ENCODE data around the gene KRTAP4-1. TPM values are rescaled to one million over a fixed set of nuclear protein-coding genes. Genes with fewer than 3 reads are reported as not detected.

The KRTAP4-1 gene
- total and polyA plus RNA-seq, 2 donors (not counting 1 experiment from before 2014, with no cell fraction given): not detected

DNA sequence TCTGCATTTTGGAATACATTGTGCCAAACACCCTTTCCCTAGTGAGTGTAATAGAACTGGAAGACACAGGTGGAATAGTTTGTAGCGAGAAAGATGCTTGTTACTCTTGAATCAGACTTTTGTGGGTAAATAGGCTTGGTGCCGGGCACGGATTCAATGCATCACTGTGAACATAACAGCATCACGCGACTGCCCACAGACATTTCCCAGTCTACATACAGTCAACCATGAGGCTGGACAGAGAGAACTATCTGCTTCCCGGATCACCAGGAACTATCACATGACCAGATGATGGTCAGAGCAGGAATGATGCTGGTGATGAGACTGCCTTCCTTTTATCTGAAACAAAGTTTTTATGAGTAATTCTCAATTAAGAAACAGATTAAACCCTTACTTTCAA lies 41.3 kb upstream of the KRTAP4-1 start:
- TF ChIP-seq EZH2 (IDR thresholded peaks at IDR 0.05; ENCODE audit: borderline replicate concordance, insufficient read depth, low read depth, low read length, poor library complexity, severe bottlenecking): no peak
- TF ChIP-seq, protein P1, sequence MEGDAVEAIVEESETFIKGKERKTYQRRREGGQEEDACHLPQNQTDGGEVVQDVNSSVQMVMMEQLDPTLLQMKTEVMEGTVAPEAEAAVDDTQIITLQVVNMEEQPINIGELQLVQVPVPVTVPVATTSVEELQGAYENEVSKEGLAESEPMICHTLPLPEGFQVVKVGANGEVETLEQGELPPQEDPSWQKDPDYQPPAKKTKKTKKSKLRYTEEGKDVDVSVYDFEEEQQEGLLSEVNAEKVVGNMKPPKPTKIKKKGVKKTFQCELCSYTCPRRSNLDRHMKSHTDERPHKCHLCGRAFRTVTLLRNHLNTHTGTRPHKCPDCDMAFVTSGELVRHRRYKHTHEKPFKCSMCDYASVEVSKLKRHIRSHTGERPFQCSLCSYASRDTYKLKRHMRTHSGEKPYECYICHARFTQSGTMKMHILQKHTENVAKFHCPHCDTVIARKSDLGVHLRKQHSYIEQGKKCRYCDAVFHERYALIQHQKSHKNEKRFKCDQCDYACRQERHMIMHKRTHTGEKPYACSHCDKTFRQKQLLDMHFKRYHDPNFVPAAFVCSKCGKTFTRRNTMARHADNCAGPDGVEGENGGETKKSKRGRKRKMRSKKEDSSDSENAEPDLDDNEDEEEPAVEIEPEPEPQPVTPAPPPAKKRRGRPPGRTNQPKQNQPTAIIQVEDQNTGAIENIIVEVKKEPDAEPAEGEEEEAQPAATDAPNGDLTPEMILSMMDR (IDR thresholded peaks at IDR 0.05): no peak
- Histone ChIP-seq H3K27ac (ENCODE audit: low read length in 2 of 2) (no peak overlapping the region), H3K4me1 (ENCODE audit: control insufficient read depth in 2 of 2, insufficient read depth in 2 of 2, low read length in 2 of 2) (peaks cover 0 to 4% of the 10 kb centered on the region in 2 donors), H3K4me3 (ENCODE audit: control extremely low read depth in 1 of 5, extremely low read depth in 1 of 5, insufficient read depth in 1 of 5, low read depth in 2 of 5, low read length in 4 of 5) (no peak overlapping the region), H3K4me2 (replicated peaks; ENCODE audit: low read depth, low read length, poor library complexity, severe bottlenecking) (no peak overlapping the region), H2AFZ (ENCODE audit: insufficient read depth, low read depth, low read length, poor library complexity, severe bottlenecking) (no peak overlapping the region), H3K9ac (ENCODE audit: low read length) (no peak overlapping the region), H3K27me3 (replicated peaks in 1 of 4; ENCODE audit: control extremely low read depth in 1 of 4, control insufficient read depth in 3 of 4, insufficient read depth in 4 of 4, low read length in 3 of 4) (no peaks in the 10 kb centered on the region), H3K9me3 (ENCODE audit: control extremely low read depth in 1 of 3, control insufficient read depth in 2 of 3, insufficient read depth in 1 of 3, low read length in 2 of 3) (no peaks in the 10 kb centered on the region), H3K79me2 (ENCODE audit: control insufficient read depth, insufficient read depth, low read length) (no peaks in the 10 kb centered on the region), H4K20me1 (ENCODE audit: control insufficient read depth, insufficient read depth, low read length, poor library complexity, severe bottlenecking) (no peaks in the 10 kb centered on the region), H3K36me3 (replicated peaks in 1 of 2; ENCODE audit: control extremely low read depth in 1 of 2, control insufficient read depth in 1 of 2, extremely low read depth in 1 of 2, insufficient read depth in 2 of 2, low read length in 1 of 2) (no peaks in the 10 kb centered on the region)
- intact Hi-C loops (cut with micrococcal nuclease): no loop called here
- DNase-seq (no peak), ATAC-seq (ENCODE audit: low read depth) (no peak)
- no peak overlapping the region for H3K27ac Mint-ChIP-seq
- H3K4me1 Mint-ChIP-seq: peaks cover 2% of the 10 kb centered on the region
- ChIA-PET POLR2A (no interaction called here), CTCF (no interaction called here)
- H3K9me3 Mint-ChIP-seq (ENCODE audit: insufficient read depth): no peaks in the 10 kb centered on the region
- peaks cover 26% of the 10 kb centered on the region for H3K27me3 Mint-ChIP-seq
- H3K4me3 Mint-ChIP-seq: no peak overlapping the region
- 100% methylated on average over 2 of the region's 6 CpGs for WGBS (ENCODE audit: insufficient coverage)

DNA sequence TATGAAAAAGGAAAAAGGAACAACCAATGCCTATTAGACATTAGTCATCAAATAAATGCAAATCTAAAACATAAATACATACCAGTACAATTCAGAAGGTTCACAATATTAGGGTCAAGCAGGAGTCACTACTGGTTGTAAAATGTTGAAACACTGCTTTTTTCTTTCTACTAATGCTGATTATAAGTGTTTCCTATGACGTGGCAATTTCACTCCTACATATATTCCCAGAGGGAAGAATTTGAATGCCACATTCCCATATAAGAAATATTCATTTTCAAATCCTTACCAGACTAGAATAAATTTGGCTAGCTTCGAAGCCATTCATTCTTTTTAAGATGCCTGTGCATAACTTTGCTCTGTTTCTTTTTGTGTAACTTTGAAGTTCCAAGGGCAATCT lies 39.1 kb upstream of the KRTAP4-1 start:
- Mint-ChIP-seq H3K4me3 (no peak overlapping the region), H3K27me3 (peaks cover 30% of the 10 kb centered on the region), H3K9me3 (ENCODE audit: insufficient read depth) (no peaks in the 10 kb centered on the region), H3K27ac (no peak overlapping the region), H3K4me1 (no peaks in the 10 kb centered on the region)
- no peak overlapping the region for H2AFZ ChIP-seq (ENCODE audit: insufficient read depth, low read depth, low read length, poor library complexity, severe bottlenecking)
- no peaks in the 10 kb centered on the region for H3K4me1 ChIP-seq (ENCODE audit: control insufficient read depth in 2 of 2, insufficient read depth in 2 of 2, low read length in 2 of 2)
- no peaks in the 10 kb centered on the region for H3K36me3 ChIP-seq (replicated peaks in 1 of 2; ENCODE audit: control extremely low read depth in 1 of 2, control insufficient read depth in 1 of 2, extremely low read depth in 1 of 2, insufficient read depth in 2 of 2, low read length in 1 of 2)
- no peak for TF ChIP-seq EZH2 (IDR thresholded peaks at IDR 0.05; ENCODE audit: borderline replicate concordance, insufficient read depth, low read depth, low read length, poor library complexity, severe bottlenecking)
- TF ChIP-seq, protein P1 (IDR thresholded peaks at IDR 0.05): no peak
- H3K4me3 ChIP-seq (ENCODE audit: control extremely low read depth in 1 of 5, extremely low read depth in 1 of 5, insufficient read depth in 1 of 5, low read depth in 2 of 5, low read length in 4 of 5): no peak overlapping the region
- no peak overlapping the region for H3K27ac ChIP-seq (ENCODE audit: low read length in 2 of 2)
- ATAC-seq (ENCODE audit: low read depth) (no peak), DNase-seq (no peak)
- ChIA-PET POLR2A (no interaction called here), CTCF (no interaction called here)
- no peak overlapping the region for H3K4me2 ChIP-seq (replicated peaks; ENCODE audit: low read depth, low read length, poor library complexity, severe bottlenecking)
- intact Hi-C loops (cut with micrococcal nuclease): no loop called here
- H3K27me3 ChIP-seq (replicated peaks in 1 of 4; ENCODE audit: control extremely low read depth in 1 of 4, control insufficient read depth in 3 of 4, insufficient read depth in 4 of 4, low read length in 3 of 4): no peaks in the 10 kb centered on the region
- WGBS (ENCODE audit: insufficient coverage): no CpG with 5 or more reads among the region's 2 CpGs
- H3K9me3 ChIP-seq (ENCODE audit: control extremely low read depth in 1 of 3, control insufficient read depth in 2 of 3, insufficient read depth in 1 of 3, low read length in 2 of 3): peaks cover 0 to 4% (median 0%) of the 10 kb centered on the region in 3 donors
- no peak overlapping the region for H3K9ac ChIP-seq (ENCODE audit: low read length)
- H4K20me1 ChIP-seq (ENCODE audit: control insufficient read depth, insufficient read depth, low read length, poor library complexity, severe bottlenecking): no peaks in the 10 kb centered on the region
- H3K79me2 ChIP-seq (ENCODE audit: control insufficient read depth, insufficient read depth, low read length): no peaks in the 10 kb centered on the region

All from B cell (primary cell).